GM12801 (cell line): ENCODE results near the gene RNF38.

Experiments used
- TF ChIP-seq, protein P1 (sequence below): IDR thresholded peaks from one replicate; pipeline ENCODE4 v1.5.1; 2011; ENCODE audit warnings: control low read depth; ENCODE audit not compliant: insufficient read length; ENCODE audit errors: extremely low read depth

RNF38 gene

DNA sequence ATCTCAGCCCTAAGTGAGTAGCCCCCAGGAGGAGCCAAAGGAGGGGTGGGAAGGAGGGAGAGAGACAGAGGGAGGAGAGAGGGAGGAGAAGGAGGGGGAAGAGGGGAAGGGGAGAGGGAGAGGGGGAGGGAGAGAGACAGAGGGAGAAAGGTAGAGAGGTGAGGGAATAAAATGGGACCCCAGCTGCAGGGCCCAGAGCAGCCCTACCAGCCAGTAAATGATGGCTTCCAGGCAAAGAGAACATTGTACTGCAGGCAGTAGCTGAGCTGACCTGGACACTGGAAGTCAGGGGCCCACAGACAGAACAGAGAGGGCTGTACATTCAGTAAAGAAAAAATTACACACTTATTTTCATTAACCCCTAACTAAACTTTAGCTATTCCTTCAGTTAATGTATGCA, 84.0 kb downstream of the RNF38 start:
- TF ChIP-seq, protein P1, sequence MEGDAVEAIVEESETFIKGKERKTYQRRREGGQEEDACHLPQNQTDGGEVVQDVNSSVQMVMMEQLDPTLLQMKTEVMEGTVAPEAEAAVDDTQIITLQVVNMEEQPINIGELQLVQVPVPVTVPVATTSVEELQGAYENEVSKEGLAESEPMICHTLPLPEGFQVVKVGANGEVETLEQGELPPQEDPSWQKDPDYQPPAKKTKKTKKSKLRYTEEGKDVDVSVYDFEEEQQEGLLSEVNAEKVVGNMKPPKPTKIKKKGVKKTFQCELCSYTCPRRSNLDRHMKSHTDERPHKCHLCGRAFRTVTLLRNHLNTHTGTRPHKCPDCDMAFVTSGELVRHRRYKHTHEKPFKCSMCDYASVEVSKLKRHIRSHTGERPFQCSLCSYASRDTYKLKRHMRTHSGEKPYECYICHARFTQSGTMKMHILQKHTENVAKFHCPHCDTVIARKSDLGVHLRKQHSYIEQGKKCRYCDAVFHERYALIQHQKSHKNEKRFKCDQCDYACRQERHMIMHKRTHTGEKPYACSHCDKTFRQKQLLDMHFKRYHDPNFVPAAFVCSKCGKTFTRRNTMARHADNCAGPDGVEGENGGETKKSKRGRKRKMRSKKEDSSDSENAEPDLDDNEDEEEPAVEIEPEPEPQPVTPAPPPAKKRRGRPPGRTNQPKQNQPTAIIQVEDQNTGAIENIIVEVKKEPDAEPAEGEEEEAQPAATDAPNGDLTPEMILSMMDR: no peak

DNA sequence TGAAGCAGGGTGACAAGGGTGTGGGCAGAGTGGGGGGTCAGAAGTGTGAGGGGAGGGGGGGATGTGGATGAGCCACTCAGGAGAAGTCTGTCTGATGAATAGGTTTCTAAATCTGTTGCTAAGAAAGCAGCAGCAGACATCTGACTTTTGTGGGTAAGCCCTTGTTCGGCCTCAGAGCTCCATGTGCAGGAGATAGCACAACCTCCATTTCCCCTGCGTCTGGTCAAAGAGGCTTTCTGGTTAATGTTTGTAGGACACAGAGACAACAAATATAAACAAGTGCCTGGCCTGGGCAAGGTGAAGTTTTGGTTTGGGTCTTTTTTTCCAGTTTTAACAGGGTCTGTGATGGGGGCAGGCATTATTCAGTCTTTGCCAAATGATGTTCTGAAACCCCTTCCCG, 84.8 kb downstream of the RNF38 start:
- TF ChIP-seq, protein P1: no peak

DNA sequence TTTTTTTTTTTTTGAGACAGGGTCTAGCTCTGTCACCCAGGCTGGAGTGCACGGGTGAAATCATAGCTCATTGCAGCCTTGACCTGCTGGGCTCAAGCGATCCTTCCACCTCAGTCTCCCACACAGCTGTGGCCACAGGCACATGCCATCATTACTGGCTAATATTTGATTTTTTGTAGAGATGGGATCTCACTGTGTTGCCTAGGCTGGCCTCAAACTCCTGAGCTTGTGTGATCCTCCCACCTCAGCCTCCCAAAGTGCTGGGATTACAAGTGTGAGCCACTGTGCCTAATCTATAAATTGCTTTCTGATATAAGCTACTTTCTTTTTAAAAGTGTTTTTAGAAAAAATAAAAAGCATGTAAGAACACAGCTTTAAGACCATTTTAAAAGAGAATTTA, 85.3 kb downstream of the RNF38 start:
- TF ChIP-seq, protein P1: no peak

DNA sequence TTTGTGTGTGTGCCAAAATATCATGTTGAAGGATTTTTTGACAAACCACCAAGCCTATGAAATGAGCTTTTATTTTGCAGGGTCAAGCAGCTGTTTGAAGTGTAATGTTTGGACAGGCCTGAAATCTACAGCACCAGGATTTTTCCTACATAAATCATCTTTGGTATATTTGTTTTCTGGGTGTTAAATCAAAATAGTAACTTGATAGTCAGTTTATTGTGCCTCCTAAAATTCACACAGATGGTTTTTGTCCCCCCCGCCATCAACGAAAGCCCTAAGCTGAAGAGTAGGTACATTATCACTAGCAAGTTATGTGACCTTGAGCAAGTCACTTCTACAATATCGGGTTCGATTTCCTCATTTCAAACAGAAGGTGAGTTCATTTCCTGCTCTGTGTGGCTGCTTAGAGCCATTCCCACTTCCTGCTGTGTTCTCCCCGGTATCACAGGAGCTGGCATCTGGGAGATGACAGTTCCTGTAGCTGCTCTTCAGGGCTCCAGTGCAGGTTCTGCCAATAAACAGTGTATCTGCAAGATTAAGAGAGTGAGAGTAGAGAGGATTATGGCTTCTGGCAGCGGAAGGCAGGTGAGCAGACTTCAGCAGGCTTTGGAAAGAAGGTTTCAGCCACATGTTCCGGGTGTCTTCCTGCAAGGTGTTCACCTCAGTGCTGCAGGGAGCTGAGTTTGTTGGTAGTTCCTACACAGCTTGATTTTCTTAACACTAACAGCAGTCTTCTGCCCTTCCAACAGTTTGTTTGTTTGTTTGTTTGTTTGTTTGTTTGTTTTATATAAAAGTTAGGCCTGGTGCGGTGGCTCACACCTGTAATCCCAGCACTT, 93.4 kb downstream of the RNF38 start:
- TF ChIP-seq, protein P1: no peak

DNA sequence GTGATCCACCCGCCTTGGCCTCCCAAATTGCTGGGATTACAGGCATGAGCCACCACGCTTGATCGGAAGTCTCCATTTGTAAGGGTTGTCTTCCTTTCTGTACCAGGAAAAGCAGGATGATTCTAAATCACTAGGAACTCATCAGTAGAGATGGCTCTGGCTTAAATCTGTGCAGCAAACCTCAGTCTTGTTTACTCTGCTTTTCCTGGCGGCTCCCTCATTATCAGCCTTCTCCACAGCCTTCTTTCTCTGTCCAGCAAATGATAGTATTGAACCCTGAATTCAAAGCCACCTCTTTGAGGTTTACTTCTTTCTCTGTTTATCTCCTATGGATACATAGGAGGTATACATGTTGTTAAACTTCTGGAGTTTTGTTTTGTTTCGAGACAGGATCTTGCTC, 98.8 kb downstream of the RNF38 start:
- TF ChIP-seq, protein P1: no peak

DNA sequence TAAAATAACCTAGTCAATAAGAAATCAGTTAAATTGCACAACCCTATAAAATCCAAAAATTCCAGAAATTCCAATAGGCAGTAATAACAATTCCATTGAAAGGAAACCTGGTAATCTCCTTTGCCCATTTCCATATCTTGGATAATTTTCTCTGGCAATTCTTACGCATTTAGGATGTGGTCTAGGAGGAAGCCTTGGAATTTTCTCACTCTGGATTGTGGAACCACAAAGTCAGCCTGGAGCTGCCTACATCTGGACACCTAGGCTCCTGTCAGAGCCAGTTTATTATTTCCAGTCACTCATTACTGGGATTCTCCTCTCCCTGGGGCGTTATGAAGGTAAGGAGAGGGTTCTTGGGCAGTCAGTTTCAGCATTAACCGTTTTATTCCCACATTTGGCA, 101.5 kb downstream of the RNF38 start:
- TF ChIP-seq, protein P1: no peak

DNA sequence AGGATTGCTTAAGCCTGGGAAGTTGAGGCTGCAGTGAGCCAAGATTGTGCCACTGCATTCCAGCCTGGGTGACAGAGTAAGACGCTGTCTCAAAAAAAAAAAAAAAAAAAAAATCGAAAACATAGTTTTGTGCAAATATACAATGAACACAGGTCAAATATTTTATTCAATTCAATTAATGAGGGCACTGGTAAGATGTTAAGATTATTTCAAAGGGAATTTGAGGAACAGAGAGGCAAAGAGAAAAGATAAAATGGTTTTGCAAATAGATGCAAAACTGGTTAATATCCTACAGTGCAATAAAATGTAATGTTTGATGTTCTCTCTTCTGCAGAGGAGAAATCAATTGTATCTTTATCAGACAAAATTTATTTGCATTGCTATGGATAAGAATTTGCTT, 102.3 kb downstream of the RNF38 start:
- TF ChIP-seq, protein P1: no peak
